Endometrial microvascular endothelial cells (primary cell): Measurements from ENCODE around the gene BCL2L12. TPM values are rescaled to one million over a fixed set of nuclear protein-coding genes. Genes with fewer than 3 reads are reported as not detected.
"Not testable (repeated sequence)": the region's sequence is repeated elsewhere in the genome, so short reads cannot be mapped to it uniquely, and the experiment has no call there.

ENCODE experiments used
- in situ Hi-C: cut with HindIII; loops from 2 replicates; pipeline ENCODE4 v1.10.0; 2017; ENCODE audit warnings: low sequenced_read_pairs, low pct_unique_long_range_greater_than_20kb; ENCODE audit errors: inconsistent ontology term
- total RNA-seq: library from RNA; depleted of rRNA; stranded (reverse); fragments of >200 nt; gene quantifications from one replicate; pipeline ENCODE4 v1.2.3, GENCODE V29; 2015; ENCODE audit errors: inconsistent ontology term

Gene BCL2L12, protein sequence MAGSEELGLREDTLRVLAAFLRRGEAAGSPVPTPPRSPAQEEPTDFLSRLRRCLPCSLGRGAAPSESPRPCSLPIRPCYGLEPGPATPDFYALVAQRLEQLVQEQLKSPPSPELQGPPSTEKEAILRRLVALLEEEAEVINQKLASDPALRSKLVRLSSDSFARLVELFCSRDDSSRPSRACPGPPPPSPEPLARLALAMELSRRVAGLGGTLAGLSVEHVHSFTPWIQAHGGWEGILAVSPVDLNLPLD
- 51.6 TPM for total RNA-seq

DNA sequence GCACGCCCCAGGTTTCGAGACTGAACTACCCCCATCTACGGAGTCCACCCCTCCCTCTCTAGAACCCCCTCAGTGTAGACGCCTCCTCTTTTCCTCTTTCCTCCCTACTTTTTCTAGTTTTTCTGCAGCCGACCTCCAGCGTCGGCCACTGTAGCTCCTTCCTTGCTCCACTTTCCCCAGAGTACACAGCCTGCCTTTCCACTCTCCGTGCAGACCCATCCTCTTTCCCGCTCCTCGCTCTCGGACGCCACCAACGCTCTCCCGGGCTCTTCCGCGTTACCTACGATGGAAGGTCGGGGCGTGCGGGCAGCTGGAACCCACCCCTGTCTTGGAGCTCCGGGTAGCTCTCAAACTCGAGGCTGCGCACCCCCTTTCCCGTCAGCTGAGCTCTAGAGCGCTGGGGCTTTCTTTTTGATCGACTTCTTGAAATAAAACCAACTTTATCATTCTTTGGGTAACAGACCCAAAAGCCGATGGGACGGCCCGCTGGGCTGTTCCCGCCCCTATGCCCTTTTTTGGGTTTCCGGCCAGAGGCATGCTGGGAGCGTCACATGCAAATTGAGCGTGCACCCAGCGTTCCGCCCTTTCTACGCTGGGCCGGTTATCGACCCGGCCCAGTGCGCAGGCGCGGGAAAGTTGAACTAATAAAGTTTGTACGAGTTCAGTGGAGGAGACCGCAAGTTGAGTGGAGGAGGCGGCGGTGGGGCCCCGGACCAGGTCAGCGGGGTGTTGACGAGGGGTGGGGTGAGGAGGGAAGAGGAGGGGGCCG is at the start of gene BCL2L12, which contains the start of gene IRF3:
Gene BCL2L12 (plus strand): TSS at position 583 of the 769 bp plus-strand sequence. CDS start 760 bp downstream, outside the sequence.
Gene IRF3 (minus strand): TSS at position 507 of the 769 bp plus-strand sequence. CDS start 1,019 bp downstream, outside the sequence.
- in situ Hi-C loops: no loop called here

- in situ Hi-C loops: no loop called here
Observed at GRCh38 chr19:49616532-49616931, 49.2 kb upstream of the BCL2L12 start.

DNA sequence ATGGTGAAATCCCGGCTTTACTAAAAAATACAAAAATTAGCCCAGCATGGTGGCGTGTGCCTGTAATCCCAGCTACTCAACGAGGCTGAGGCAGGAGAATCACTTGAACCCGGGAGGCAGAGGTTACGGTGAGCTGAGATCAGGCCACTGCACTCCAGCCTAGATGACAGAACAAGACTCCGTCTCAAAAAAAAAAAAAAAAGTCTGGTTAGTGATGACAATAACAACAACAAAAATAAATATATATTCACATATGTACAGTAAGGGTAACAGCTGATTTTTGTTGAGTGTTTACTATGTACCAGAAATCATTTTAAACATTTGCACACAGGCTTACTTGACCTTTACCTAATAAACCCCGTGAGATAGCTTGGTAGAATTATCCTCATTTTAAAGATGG is 48.8 kb upstream of the BCL2L12 start:
- in situ Hi-C loops: no loop called here

DNA sequence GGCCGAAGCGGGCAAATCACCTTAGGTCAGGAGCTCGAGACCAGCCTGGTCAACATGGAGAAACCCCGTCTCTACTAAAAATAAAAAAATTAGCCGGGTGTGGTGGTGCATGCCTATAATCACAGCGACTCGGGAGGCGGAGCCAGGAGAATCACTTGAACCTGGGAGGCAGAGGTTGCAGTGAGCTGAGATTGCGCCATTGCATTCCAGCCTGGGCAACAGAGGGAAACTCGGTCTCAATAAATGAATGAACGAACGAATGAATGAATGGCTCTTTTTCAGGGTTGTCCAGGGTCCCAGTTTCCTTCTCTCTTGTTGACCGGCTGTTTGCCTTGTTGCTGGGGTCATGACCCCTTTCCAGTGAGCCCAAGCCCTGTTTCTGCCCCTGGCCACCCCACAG is 47.9 kb upstream of the BCL2L12 start:
- in situ Hi-C loops: not testable (repeated sequence)

- in situ Hi-C loops: no loop called here
Observed at GRCh38 chr19:49624967-49625910, 40.5 kb upstream of the BCL2L12 start.

DNA sequence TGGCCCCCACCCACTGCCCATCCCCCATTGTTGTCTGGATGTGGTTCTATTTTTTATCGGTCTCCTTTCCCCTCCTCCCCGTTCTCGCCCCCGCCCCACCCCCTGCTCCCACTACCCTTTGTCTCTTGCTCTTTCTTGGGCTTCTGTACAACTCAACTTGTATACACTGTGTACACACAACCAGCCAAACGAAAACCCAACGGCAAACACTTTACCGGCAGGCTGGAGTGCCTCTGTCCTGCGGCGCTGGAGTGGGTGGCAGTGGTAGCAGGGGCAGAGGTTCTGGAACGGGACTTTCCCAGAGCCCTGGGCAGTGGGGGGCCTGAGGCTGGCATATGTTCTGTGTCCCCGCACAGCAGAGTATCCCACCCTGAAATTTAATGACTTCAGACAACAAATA is 39.5 kb upstream of the BCL2L12 start:
- in situ Hi-C loops: no loop called here

GRCh38 chr19:49629659-49630058 is 36.1 kb upstream of the BCL2L12 start:
- in situ Hi-C loops: no loop called here

GRCh38 chr19:49631014-49631588 is 34.6 kb upstream of the BCL2L12 start:
- in situ Hi-C loops: no loop called here

- in situ Hi-C loops: no loop called here
Observed at GRCh38 chr19:49631610-49632192, 34.0 kb upstream of the BCL2L12 start.

- in situ Hi-C loops: no loop called here
Observed at GRCh38 chr19:49632576-49632975, 33.2 kb upstream of the BCL2L12 start.

DNA sequence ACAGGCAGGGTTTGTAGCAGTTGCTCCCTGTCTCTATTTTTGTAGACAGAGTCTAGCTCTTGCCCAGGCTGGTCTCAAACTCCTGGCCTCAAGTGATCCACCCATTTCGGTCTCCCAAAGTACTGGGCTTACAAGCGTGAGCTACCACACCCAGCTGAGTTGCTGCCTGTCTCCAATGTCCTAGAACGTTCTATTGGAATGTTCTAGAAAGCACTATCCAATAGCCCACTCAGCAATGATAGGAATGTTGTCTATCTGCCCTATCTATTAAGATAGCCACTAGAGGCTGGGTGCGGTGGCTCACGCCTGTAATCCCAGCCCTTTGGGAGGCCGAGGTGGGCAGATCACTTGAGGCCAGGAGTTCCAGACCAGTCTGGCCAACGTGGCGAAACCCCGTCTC is 32.5 kb upstream of the BCL2L12 start:
- in situ Hi-C loops: not testable (repeated sequence)

DNA sequence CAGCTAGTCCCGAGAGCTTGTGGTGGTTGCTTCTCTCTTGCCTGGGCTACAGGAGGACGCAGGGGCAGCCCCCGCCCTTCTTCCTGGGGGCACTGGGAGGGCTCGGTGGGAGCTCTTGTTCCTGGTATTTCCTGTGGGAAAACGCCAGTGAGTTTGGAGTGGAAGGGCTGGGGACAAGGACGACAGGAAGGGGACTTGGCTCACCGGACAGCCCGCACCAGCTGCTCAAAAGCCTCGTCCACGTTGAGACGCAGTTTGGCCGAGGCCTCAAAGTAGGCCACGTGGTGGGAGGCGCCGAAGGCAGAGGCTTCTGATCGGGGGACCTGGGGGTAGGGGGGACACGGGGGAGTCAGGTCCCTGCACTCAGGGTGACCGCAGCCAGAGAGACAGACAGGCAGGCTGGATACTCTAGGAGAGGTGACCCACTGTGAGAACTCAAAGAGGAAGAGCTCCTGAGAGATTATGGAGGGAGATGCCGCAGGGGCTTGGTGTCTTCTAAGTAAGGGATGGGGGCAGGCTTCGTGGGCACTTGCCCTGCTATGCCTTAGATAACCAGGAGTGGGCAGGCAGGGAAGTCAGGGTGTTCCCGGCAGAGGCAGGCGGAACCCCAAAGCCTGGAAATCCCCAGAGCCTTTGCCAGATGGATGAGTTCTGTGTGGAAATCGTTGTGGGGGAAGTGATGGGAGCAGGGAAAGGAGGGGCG is 30.1 kb upstream of the BCL2L12 start:
- in situ Hi-C loops: no loop called here

GRCh38 chr19:49636233-49636932 is 29.4 kb upstream of the BCL2L12 start:
- in situ Hi-C loops: no loop called here

DNA sequence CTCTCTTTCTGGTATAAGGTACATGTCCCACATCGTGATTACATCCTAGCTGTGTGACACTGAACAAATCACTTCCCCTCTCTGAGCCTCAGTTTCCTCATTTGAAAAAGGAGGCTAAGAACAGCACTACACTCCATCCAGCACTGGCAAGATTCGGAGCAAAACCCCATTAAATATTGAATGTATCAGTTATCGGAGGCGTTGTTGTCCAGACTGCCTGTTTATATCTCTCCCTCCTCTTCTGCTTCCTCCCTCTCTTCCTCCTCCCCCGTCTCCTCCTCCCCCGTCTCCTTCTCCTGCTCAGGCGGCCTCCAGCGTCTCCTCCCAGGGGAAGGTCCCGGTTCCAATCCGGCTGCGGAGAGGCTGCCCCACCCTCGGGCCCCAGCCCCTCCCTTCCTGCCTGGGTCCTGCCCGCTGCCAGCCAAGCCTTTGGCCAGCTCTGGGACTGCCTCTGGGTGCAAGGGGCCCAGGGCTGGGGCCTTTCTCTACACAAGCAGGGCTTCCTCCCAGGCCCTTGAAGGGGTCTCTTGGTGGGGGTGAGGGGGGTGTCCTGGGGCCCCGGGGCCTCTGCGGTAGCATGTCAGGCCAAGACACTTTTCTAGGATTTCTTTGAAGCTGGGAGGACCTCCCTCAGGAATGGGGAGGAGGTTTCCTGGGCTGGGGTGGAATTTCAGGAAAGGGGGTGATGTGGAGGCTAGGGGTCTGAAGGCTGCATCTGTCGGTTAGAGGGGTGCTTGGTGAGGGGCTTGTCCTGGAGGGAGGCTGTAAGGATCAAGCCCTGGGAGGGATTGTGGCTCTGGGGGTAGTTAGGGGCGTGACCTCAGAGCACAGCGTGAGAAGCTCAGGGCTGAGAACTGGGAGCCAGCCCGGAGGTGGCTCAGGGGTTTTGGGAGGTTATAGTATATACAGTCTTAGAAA is 27.7 kb upstream of the BCL2L12 start:
- in situ Hi-C loops: no loop called here

- in situ Hi-C loops: no loop called here
Observed at GRCh38 chr19:49639401-49640112, 26.2 kb upstream of the BCL2L12 start.
